ENCODE results near the gene TLE2. TPM values are rescaled to one million over a fixed set of nuclear protein-coding genes. Genes with fewer than 3 reads are reported as not detected.
A peak's percentile ranks its signal among the peaks of the same experiment; 100 is the strongest.
"Not testable (repeated sequence)": the region's sequence is repeated elsewhere in the genome, so short reads cannot be mapped to it uniquely, and the experiment has no call there.

Gene TLE2
- polyA plus RNA-seq, 3 donors, result 26.8 to 32.4 (median 27.5) TPM

DNA sequence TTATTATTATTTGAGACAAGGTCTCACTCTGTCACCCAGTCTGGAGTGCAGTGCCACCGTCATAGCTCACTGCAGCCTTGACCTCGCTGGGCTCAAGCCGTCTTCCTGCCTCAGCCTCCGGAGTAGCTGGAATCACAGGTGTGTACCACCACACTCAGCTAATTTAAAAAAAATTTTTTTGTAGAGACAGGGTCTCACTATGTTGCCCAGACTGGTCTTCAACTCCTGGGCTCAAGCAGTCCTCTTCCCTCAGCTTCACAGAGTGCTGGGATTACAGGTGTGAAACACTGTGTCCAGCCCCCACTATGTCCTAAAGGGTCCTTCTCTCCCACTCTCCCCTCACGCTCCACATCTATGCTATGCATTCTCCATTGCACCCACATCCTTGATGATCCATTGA lies 9.1 kb upstream of the TLE2 start:
- no peak for DNase-seq (ENCODE audit: low read depth in 3 of 3, low spot score in 2 of 3)

- not testable (repeated sequence) for DNase-seq (ENCODE audit: low read depth in 3 of 3, low spot score in 2 of 3)
These were observed 8.0 kb upstream of the TLE2 start for GRCh38 chr19:3036977-3037544.

- peak; percentile 92 to 95 (median 92) for DNase-seq (ENCODE audit: low read depth in 3 of 3, low spot score in 2 of 3)
These were observed 7.3 kb upstream of the TLE2 start for GRCh38 chr19:3036119-3036976.

DNA sequence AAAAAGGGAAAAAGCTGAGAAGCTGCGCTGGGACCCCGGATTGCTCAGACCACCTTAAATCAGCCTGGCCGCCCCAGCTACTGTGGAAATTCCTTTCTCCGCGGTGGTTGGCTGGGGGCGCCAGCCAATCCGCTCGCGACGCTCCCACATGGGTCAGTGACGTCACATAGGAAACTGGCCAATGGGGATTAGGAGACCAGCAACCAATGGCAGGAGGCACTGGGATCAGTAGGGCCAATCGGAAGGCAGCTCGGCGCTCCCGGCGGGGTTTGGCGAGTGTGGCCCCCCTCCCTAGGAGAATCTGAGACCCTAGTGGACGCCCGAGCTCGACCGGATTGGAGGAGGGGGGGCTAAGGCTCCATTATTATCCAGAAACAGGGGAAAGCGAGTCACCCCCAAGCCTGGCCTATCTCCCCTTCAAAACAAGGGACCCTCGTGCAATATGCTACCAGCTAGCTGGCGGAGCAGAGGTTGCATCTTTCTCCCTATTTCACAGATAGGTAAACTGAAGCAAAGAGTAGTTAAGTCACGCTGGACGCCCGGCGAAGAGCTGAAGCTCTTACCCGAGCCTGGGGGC lies 6.5 kb upstream of the TLE2 start:
- DNase-seq (ENCODE audit: low read depth in 3 of 3, low spot score in 2 of 3), result peak; percentile 99 to 100 (median 99)

GRCh38 chr19:3034656-3035541 lies 5.8 kb upstream of the TLE2 start:
- no peak for DNase-seq (ENCODE audit: low read depth in 3 of 3, low spot score in 2 of 3)

DNA sequence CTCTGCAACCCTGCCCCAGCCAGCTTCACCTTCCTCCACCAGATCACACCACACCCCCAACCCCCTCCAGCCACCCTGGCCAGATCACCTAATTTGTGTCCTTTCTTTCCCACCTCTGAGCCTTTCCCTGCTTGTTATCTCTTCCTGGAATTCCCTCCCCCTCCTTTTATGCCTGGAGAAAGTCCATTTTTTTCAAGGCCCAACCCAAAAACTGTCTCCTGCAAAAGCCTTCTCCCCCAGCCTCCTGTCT lies 5.3 kb upstream of the TLE2 start:
- no peak for DNase-seq (ENCODE audit: low read depth in 3 of 3, low spot score in 2 of 3)

DNA sequence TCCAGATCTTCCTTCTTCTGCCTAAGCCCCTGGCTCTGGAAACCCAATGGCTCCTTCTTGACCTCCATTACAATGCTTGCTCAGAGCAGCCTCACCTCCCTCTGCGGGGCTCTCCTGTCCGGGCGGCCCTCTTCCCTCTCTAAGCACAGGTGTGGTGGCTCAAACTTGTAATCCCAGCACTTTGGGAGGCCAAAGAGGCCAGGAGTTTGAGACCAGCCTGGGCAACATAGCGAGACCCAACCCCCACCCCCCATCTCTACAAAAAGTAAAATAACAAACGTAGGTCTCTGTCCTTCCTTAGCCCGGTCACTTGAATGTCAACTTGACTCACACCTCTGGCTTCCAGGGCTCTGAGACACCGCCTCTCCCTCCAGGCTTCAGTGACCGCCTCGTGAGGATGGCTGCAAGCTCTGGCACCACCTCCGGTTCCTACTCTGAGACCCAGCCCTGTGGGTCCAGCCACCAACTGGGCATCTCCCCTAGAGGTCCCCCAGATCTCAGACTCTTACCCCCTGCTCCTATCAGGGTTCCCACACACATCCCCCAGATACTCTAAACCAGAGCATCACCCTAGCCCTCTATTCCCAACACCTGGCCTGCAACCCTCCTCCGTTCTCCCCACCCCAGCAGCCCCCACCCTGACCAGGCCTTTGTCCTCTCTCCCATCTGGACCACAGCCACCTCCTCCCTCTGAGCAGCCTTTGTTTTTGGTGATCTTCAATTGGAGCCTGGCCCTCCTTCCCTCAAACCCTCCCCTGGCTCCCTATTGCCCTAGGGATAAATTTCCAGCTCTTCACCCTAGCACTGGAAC lies 4.7 kb upstream of the TLE2 start:
- DNase-seq (ENCODE audit: low read depth in 3 of 3, low spot score in 2 of 3), result no peak

DNA sequence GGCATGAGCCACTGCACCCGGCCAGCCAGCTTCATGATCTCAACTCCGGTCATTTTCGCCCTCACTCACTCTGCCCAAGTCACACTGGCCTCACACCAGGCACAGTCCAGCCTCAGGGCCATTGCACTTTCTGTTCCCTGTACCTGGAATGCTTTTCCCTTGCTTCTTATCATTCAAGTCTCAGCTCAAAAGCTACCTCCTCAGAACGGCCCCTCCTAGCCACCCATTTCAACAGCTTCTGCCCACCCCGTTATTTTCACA lies 2.5 kb upstream of the TLE2 start:
- no peak for DNase-seq (ENCODE audit: low read depth in 3 of 3, low spot score in 2 of 3)

GRCh38 chr19:3028305-3029064 lies 595 bp downstream of the TLE2 start:
- DNase-seq (ENCODE audit: low read depth in 3 of 3, low spot score in 2 of 3), result no peak

- no peak for DNase-seq (ENCODE audit: low read depth in 3 of 3, low spot score in 2 of 3)
These were observed 1.1 kb downstream of the TLE2 start for GRCh38 chr19:3027981-3028304.

DNA sequence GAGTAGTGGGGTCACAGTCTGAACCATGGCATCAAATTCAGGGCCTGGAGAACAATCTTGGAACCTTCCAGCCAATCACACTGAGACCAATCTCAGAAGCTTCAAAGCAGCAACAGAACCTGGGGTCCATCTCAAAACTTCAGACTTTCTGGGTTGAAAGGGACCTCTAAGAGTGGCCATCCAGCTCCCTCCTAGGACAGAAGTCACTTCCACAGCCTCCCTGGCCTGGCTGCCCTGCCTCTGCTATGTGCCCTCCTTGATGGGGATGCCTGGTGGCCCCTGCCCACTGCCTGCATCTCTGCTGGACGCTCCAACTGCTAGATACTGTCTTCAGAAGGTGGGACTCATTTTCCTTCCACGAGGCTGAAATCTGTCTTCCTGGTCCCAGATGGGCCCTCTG lies 1.8 kb downstream of the TLE2 start:
- no peak for DNase-seq (ENCODE audit: low read depth in 3 of 3, low spot score in 2 of 3)

- DNase-seq (ENCODE audit: low read depth in 3 of 3, low spot score in 2 of 3), result no peak
These were observed 2.3 kb downstream of the TLE2 start for GRCh38 chr19:3026768-3027167.

DNA sequence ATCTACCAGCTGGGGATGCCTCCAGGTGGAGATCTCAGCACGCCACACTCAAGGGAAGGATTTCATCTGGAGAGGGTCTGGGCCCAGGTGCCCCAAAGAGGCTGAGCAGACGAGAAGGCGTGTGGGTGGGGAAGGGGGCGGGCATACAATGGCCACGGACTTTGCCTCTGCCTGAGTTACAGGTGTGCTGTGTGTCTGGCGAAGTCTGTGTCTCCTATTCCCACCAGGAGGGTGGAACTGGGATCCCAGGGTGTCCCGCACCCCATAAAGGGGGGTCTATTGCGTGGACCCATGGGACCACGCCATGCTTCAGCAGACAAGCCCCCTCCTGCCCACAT lies 3.6 kb downstream of the TLE2 start:
- DNase-seq (ENCODE audit: low read depth in 3 of 3, low spot score in 2 of 3), result no peak

DNA sequence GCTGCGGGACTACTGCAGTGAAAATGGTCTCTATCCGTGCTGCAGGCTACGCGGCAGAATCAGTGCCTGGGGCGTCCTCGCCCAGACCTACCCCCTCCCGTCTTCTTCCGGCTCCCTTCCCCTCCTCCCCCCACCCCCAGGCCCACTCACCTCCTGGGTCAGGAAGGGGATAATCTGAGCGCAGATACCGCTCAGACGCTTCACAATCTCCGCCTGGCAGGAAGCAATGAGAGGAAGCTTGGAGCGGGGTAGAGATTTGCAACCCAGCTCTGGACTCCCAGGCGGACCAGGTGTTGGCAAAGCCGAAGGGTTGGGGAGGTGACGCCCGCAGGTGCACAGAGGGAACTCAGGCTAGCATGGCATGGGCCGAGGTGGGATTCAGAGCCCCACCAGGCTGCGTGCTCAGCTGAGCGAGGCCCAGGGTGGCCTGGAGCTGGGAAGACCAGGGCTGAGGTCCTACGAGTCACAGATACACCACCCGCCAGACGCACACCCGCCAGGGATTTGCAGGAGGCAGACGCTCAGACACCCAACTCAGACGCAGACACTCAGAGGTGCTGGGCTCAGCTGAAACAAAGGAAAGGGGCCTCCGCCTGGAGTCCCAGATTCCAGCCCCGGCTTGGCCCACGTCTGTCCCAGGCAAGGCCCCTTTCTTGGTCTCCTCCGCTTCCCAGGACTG lies 4.1 kb downstream of the TLE2 start:
- no peak for DNase-seq (ENCODE audit: low read depth in 3 of 3, low spot score in 2 of 3)

- no peak for DNase-seq (ENCODE audit: low read depth in 3 of 3, low spot score in 2 of 3)
These were observed 4.6 kb downstream of the TLE2 start for GRCh38 chr19:3024509-3024869.

DNA sequence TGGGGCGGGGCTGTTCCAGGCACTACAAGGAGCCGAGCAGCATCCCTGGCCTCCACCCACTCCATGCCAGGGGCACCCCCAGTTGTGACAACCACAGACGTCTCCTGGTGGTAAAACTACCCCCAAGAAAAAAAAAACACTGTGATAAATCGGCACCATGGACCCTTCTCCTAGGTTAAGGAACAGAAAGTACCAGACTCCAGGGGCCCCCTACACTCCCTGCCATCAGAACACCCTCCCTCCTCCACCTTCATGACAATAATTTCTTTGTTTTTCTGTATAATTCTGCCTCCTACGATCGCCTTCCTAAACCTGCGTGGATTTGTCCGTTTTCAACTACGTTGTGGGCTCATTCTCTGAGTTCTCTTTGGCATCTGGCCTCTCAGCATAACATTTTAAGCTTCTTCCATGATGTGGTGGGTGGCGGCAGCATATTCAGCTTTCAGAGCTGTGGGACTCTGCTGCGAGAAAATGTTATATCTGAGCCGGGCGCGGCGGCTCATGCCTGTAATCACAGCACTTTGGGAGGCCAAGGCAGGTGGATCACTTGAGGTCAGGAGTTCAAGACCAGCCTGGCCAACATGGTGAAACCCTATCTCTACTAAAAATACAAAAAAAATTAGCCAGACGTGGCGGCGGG lies 8.6 kb downstream of the TLE2 start:
- no peak for DNase-seq (ENCODE audit: low read depth in 3 of 3, low spot score in 2 of 3)

- DNase-seq (ENCODE audit: low read depth in 3 of 3, low spot score in 2 of 3), result no peak
These were observed 9.7 kb downstream of the TLE2 start for GRCh38 chr19:3019211-3019854.

DNA sequence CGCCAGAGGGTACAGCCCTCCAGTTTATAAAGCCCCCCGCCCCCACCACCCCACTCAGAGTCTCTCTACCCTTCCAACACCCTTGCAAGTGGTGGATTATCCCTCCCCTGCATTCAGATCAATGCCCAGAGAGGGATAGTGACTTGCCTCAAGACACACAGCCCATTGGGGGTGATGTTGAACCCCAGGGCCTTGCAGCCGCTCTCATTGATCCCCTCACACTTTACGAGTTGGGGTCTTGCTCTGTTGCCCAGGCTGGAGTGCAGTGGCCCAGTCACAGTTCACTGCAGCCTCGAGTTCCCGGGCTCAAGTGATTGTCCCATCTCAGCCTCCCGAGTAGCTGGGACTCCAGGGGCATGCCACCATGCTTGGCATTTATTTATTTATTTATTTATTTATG lies 11.2 kb downstream of the TLE2 start:
- DNase-seq (ENCODE audit: low read depth in 3 of 3, low spot score in 2 of 3), result no peak

Measured in right renal cortex interstitium (tissue), 3 donors.